MCF 10A (cell line): Measurements from ENCODE around the gene KIF27. TPM values are rescaled to one million over a fixed set of nuclear protein-coding genes. Genes with fewer than 3 reads are reported as not detected.

Source experiments
- BruUV-seq: library from RNA; stranded (reverse); fragments of 400-500 nt; replicated peaks from 2 replicates; lab custom pipeline; 2021; lab: Mats Ljungman, UMichigan
- CTCF ChIA-PET: fragments of 300-600 bp; sonication (Branson Sonifier 250); formaldehyde crosslinking; extraction: SDS; loops from one replicate; lab custom pipeline; 2021; ENCODE audit warnings: antibody characterized with exemption, inconsistent platforms; lab: Yijun Ruan, JAX
- POLR2A ChIA-PET: fragments of 300-600, 350-650 bp; sonication (Branson Sonifier 250); formaldehyde crosslinking; extraction: SDS; loops from one replicate; lab custom pipeline; 2020; ENCODE audit warnings: antibody characterized with exemption, inconsistent platforms; lab: Yijun Ruan, JAX
- DNase-seq: peaks from one replicate; pipeline ENCODE4 v3.0.0-alpha.2; 2018; ENCODE audit not compliant: unreplicated experiment
- H3K27ac Mint-ChIP-seq: one replicate; pipeline ENCODE4 v1.8.0; 2022; ENCODE audit warnings: mild to moderate bottlenecking, low read depth, mixed read lengths; ENCODE audit not compliant: unreplicated experiment
- H3K27me3 Mint-ChIP-seq: one replicate; pipeline ENCODE4 v1.8.0; 2022; ENCODE audit warnings: mixed read lengths; ENCODE audit not compliant: insufficient read depth, unreplicated experiment
- H3K36me3 Mint-ChIP-seq: one replicate; pipeline ENCODE4 v1.8.0; 2022; ENCODE audit warnings: mild to moderate bottlenecking, moderate library complexity, mixed read lengths; ENCODE audit not compliant: insufficient read depth, unreplicated experiment
- H3K4me1 Mint-ChIP-seq: one replicate; pipeline ENCODE4 v1.8.0; 2022; ENCODE audit warnings: mixed read lengths; ENCODE audit not compliant: insufficient read depth, unreplicated experiment
- H3K4me3 Mint-ChIP-seq: one replicate; pipeline ENCODE4 v1.8.0; 2022; ENCODE audit warnings: mild to moderate bottlenecking, moderate library complexity, mixed read lengths; ENCODE audit not compliant: unreplicated experiment
- H3K9me3 Mint-ChIP-seq: one replicate; pipeline ENCODE4 v1.8.0; 2022; ENCODE audit warnings: mixed read lengths; ENCODE audit not compliant: unreplicated experiment
- CTCF ChIP-seq: fragments of 200-600 bp; IDR thresholded peaks from one replicate; pipeline ENCODE4 v1.8.0; 2022; ENCODE audit warnings: antibody characterized with exemption, mild to moderate bottlenecking; ENCODE audit not compliant: unreplicated experiment
- intact Hi-C: fragments of 100-400 bp; cut with micrococcal nuclease; formaldehyde crosslinking; loops from 2 replicates; pipeline ENCODE4 v1.14.1; 2022
- total RNA-seq: library from RNA; stranded (reverse); gene quantifications from 2 replicates; pipeline ENCODE4 v1.2.3, GENCODE V29; 2022

Gene KIF27
- total RNA-seq, 1 experiment from 2014 or later = 10.0 TPM

GRCh38 chr9:83936523-83936922 is 15.3 kb upstream of the KIF27 start:
- POLR2A ChIA-PET = interaction anchor here (1.4 to 5.0 kb wide), 4 partner anchors 15 to 202 kb away, joined by 5 to 61 read pairs (median 13); partner anchors contain the start of genes HNRNPK, KIF27 and RMI1
- H3K9me3 Mint-ChIP-seq = no peaks in the 10 kb centered on the region
- peaks cover 48% of the 10 kb centered on the region for H3K4me1 Mint-ChIP-seq
- TF ChIP-seq CTCF = no peak
- no peaks in the 10 kb centered on the region for H3K36me3 Mint-ChIP-seq
- no peak overlapping the region for H3K4me3 Mint-ChIP-seq
- intact Hi-C loops = loop anchor here (5.0 kb wide), 2 partner anchors 201 to 436 kb away; no protein-coding TSS in a partner anchor
- peak overlapping the region; percentile 89 for H3K27ac Mint-ChIP-seq
- no peaks in the 10 kb centered on the region for H3K27me3 Mint-ChIP-seq
- CTCF ChIA-PET = interaction anchor here (0.6 to 4.3 kb wide), 11 partner anchors 15 to 1674 kb away, joined by 3 to 64 read pairs (median 5); no protein-coding TSS in a partner anchor
- BruUV-seq = no TSS peak
- DNase-seq = peak; percentile 17

- intact Hi-C loops = loop anchor here (2.0 to 5.0 kb wide), 3 partner anchors 45 to 437 kb away; partner anchors contain the start of genes HNRNPK and RMI1
- H3K4me1 Mint-ChIP-seq = peaks cover 52% of the 10 kb centered on the region
- no peak for TF ChIP-seq CTCF
- DNase-seq = peak; percentile 87
- no peaks in the 10 kb centered on the region for H3K36me3 Mint-ChIP-seq
- no peaks in the 10 kb centered on the region for H3K9me3 Mint-ChIP-seq
- ChIA-PET POLR2A (interaction anchor here (0.6 to 5.0 kb wide), 11 partner anchors 15 to 1601 kb away, joined by 3 to 79 read pairs (median 5); partner anchors contain the start of genes HNRNPK, KIF27 and RMI1), CTCF (interaction anchor here (0.6 to 4.3 kb wide), 10 partner anchors 15 to 455 kb away, joined by 3 to 64 read pairs (median 3); partner anchors contain the start of gene RMI1)
- peak overlapping the region; percentile 80 for H3K4me3 Mint-ChIP-seq
- H3K27me3 Mint-ChIP-seq = no peaks in the 10 kb centered on the region
- BruUV-seq = no TSS peak
- peak overlapping the region; percentile 89 for H3K27ac Mint-ChIP-seq
Observed at GRCh38 chr9:83935276-83935935, 14.2 kb upstream of the KIF27 start.

- Mint-ChIP-seq H3K27me3 (no peaks in the 10 kb centered on the region), H3K9me3 (no peaks in the 10 kb centered on the region), H3K4me3 (peak overlapping the region; percentile 80), H3K4me1 (peaks cover 52% of the 10 kb centered on the region), H3K36me3 (no peaks in the 10 kb centered on the region), H3K27ac (peak overlapping the region; percentile 89)
- ChIA-PET CTCF (interaction anchor here (0.6 to 4.3 kb wide), 11 partner anchors 14 to 456 kb away, joined by 3 to 64 read pairs (median 3); partner anchors contain the start of genes KIF27 and RMI1), POLR2A (interaction anchor here (0.6 to 5.0 kb wide), 11 partner anchors 14 to 1601 kb away, joined by 3 to 79 read pairs (median 5); partner anchors contain the start of genes HNRNPK, KIF27 and RMI1)
- no peak for TF ChIP-seq CTCF
- peak; percentile 86 for DNase-seq
- BruUV-seq = no TSS peak
- intact Hi-C loops = loop anchor here (1.0 to 5.0 kb wide), 4 partner anchors 13 to 438 kb away; partner anchors contain the start of genes HNRNPK, KIF27 and RMI1
Observed at GRCh38 chr9:83934569-83935275, 13.5 kb upstream of the KIF27 start.
